HepG2 (cell line): ENCODE data around the gene BCL6B.

Source experiments
- JUNB ChIP-seq: sonication (generic); formaldehyde crosslinking; IDR thresholded peaks from 2 replicates; pipeline ENCODE4 v1.8.0; 2022; ENCODE audit warnings: missing genetic modification reagents, mild to moderate bottlenecking, borderline replicate concordance
- TAF1 ChIP-seq: sonication (generic); formaldehyde crosslinking; IDR thresholded peaks from 2 replicates; pipeline ENCODE4 v1.4.0; 2020; ENCODE audit warnings: missing genetic modification reagents
- ZNF605 ChIP-seq: sonication (generic); formaldehyde crosslinking; IDR thresholded peaks from 2 replicates; pipeline ENCODE4 v1.8.0; 2022; ENCODE audit warnings: mild to moderate bottlenecking, missing genetic modification reagents
- TF ChIP-seq, protein P1 (sequence below): fragments of 450-650 bp; IDR thresholded peaks from 2 replicates; pipeline ENCODE4 v1.6.1; 2017
- TF ChIP-seq, protein P2 (sequence below): IDR thresholded peaks from 2 replicates; pipeline ENCODE4 v1.6.1; 2016; ENCODE audit warnings: control low read depth

DNA sequence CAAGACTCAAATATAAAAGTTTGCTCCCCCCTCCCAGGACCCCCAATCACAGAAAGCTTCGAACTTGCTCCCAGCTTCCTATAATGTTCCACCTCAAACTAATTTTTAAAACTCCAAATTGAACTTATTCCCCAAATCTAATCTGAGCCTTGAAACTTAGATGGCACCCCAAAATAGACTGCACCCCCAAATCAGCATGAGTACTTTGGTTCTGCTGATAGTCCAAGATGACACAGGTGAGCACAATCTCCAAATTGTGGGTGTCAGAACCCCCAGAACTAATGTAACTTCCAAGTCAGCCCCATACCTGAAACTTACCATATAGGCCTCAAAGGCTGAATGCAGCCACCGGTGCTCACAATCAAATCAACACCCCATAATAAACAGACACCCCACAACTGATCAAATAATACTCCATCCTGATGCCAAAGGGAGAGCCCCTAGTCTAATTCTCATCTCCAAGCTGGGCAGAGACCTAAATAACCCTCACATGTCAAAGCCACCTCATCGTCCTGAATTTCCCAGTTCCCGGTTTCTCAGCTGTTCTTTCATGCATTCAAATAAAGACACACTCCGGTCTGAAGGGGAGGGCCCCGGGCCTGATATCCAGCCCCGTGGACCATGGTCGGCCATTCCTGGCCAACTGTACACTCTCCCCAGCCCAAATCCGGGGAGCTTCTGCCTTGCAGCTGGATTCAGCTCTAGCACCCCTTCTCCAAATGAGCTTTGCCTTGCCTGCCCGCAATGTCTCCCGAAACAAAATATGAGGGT is 1.8 kb upstream of the BCL6B start:
- TF ChIP-seq TAF1 = no peak
- no peak for TF ChIP-seq ZNF605 (CRISPR knock-in tag)
- no peak for TF ChIP-seq JUNB (CRISPR knock-in tag)
- TF ChIP-seq, protein P1, sequence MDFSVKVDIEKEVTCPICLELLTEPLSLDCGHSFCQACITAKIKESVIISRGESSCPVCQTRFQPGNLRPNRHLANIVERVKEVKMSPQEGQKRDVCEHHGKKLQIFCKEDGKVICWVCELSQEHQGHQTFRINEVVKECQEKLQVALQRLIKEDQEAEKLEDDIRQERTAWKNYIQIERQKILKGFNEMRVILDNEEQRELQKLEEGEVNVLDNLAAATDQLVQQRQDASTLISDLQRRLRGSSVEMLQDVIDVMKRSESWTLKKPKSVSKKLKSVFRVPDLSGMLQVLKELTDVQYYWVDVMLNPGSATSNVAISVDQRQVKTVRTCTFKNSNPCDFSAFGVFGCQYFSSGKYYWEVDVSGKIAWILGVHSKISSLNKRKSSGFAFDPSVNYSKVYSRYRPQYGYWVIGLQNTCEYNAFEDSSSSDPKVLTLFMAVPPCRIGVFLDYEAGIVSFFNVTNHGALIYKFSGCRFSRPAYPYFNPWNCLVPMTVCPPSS = no peak
- TF ChIP-seq, protein P2, sequence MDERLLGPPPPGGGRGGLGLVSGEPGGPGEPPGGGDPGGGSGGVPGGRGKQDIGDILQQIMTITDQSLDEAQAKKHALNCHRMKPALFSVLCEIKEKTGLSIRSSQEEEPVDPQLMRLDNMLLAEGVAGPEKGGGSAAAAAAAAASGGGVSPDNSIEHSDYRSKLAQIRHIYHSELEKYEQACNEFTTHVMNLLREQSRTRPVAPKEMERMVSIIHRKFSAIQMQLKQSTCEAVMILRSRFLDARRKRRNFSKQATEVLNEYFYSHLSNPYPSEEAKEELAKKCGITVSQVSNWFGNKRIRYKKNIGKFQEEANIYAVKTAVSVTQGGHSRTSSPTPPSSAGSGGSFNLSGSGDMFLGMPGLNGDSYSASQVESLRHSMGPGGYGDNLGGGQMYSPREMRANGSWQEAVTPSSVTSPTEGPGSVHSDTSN = no peak
